Stimulated activated CD4-positive, alpha-beta T cell treated with anti-CD3 and anti-CD28 coated beads, Interleukin-1b, Interleukin-23, amount 100 ng/mL, for 48 hours (primary cell): ENCODE data around the gene IFIT1.
"Not testable (repeated sequence)": the region's sequence is repeated elsewhere in the genome, so short reads cannot be mapped to it uniquely, and the experiment has no call there.

ENCODE experiments used
- DNase-seq: peaks from one replicate; pipeline ENCODE4 v3.0.0-alpha.2; 2020

IFIT1 gene

DNA sequence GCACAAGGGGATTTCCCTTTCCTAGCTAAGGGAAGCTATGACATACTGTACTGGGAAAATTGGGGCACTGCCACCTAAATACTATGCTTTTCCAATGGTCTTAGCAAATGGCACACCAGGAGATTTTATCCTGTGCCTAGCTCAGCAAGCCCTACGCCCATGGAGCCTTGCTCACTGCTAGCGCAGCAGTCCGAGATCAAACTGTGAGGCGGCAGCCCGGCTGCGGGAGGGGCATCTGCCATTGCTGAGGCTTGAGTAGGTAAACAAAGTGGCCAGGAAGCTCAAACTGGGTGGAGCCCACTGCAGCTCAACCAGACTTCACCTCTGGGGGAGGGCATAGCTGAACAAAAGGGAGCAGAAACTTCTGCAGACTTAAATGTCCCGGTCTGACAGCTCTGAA lies 52.4 kb downstream of the IFIT1 start:
- not testable (repeated sequence) for DNase-seq

DNA sequence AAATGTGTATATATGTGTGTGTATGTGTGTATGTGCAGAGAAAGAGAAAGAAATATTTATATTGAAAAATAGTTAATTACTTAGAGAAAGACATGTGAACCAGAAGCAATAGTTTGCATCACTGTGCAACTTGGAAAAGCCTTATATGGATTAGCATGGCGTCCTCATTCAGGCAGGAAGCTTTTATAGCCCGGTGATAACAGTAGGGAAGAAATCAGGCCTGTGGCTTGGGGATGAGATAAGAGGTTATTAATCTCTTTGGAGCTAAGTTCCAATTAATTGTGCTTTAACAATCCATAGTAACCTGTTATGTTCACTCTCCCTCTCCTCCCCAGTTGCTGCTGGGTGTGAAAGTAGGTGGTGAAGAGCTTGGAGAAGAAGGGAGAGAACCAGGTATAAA lies 58.5 kb downstream of the IFIT1 start:
- DNase-seq, result no peak

DNA sequence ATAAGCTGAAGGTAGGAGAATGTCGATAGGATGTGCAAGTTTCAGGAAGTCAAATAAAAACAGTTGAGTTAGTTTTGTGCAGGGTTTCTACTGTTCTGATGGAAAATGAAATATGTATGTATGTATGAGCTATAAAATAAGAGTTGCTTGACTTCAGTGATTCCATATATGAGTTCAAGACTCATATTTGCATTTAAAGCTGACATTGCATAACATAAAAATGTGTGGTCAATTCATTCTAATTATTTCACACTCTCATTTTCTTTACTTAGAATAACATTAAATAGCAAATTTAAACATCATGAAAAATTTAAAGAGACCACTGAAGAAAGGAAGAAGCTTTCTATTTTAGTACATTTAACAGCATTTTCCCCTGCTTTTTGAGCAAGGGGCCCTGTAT lies 59.8 kb downstream of the IFIT1 start:
- DNase-seq, result no peak

DNA sequence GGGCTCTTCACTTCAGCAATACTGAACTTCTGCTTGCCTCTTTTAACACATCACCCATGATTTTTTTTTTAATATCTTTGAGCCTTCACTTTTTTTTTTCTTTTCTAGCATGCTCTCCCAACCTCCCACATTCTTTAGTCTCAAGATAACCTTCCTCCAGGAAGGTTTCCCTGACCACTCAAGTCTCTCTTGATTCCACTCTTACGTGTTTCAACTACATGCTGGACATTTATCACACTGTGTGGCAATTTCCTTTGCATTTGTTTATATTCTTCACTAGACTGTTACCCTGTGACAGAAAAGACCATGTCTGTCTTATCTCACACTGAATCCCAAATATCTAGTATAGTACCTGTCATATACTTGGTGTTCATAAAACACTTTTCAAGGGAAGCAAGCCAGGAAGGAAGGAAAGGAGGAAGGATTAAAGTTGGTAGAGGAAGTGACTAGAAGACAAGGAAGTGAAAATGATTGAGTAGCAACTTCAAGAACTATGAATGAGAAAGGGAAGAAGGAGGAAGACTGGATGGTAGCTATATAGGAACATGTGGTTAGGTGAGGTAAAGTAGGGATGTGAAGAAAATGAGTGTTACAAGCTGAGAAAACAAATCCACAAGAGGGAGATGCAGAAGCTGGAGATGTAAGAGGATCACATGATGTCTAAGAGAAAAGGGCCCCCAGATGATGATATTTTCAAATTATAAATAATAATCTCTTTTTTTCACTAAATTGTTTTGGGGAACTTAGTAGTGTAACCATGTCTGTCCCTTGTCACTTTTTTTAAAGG lies 62.3 kb downstream of the IFIT1 start:
- DNase-seq, result no peak
